ENCODE measurements around the gene RBM33. TPM values are rescaled to one million over a fixed set of nuclear protein-coding genes. Genes with fewer than 3 reads are reported as not detected.

Gene RBM33
- total RNA-seq, 2 donors from 2014 or later = 86.8 to 87.1 TPM

- WGBS, 2 experiments (ENCODE audit: insufficient coverage in 1 of 2, insufficient read length in 1 of 2) = 73 to 98% methylated on average over 1 to 3 of the region's 3 CpGs
- H3K36me3 ChIP-seq (ENCODE audit: control insufficient read depth, insufficient read depth, low read length) = peaks cover 42% of the 10 kb centered on the region
- TF ChIP-seq CTCF (conservative IDR thresholded peaks at IDR 0.05) = no peak
- no peaks in the 10 kb centered on the region for H3K4me1 ChIP-seq (ENCODE audit: control insufficient read depth, insufficient read depth, low read length)
- no peak overlapping the region for H3K9ac ChIP-seq (ENCODE audit: extremely low read depth, low read length, poor library complexity, severe bottlenecking)
- H3K27me3 Mint-ChIP-seq (ENCODE audit: insufficient read depth) = no peaks in the 10 kb centered on the region
- no peak for DNase-seq
- H3K4me3 ChIP-seq (ENCODE audit: low read length) = no peak overlapping the region
- H3K4me3 Mint-ChIP-seq = no peak overlapping the region
- H3K9me3 ChIP-seq (ENCODE audit: control insufficient read depth, low read length) = no peaks in the 10 kb centered on the region
- H3K4me1 Mint-ChIP-seq = peaks cover 21% of the 10 kb centered on the region
- no peaks in the 10 kb centered on the region for H3K9me3 Mint-ChIP-seq
- no peaks in the 10 kb centered on the region for H3K27me3 ChIP-seq (ENCODE audit: control insufficient read depth, insufficient read depth, low read length, poor library complexity, severe bottlenecking)
- no peak overlapping the region for H3K27ac Mint-ChIP-seq
- H3K36me3 Mint-ChIP-seq (ENCODE audit: low read depth) = peaks cover 20% of the 10 kb centered on the region
- no peak overlapping the region for H3K27ac ChIP-seq (ENCODE audit: low read depth, low read length)
Observed at GRCh38 chr7:155731380-155731779, 86.9 kb downstream of the RBM33 start.

- Mint-ChIP-seq H3K36me3 (ENCODE audit: low read depth) (peaks cover 20% of the 10 kb centered on the region), H3K27me3 (ENCODE audit: insufficient read depth) (no peaks in the 10 kb centered on the region), H3K27ac (no peak overlapping the region), H3K4me1 (peaks cover 19% of the 10 kb centered on the region), H3K4me3 (no peak overlapping the region), H3K9me3 (no peaks in the 10 kb centered on the region)
- no peak for TF ChIP-seq CTCF (conservative IDR thresholded peaks at IDR 0.05)
- Histone ChIP-seq H3K4me3 (ENCODE audit: low read length) (no peak overlapping the region), H3K9ac (ENCODE audit: extremely low read depth, low read length, poor library complexity, severe bottlenecking) (no peak overlapping the region), H3K27me3 (ENCODE audit: control insufficient read depth, insufficient read depth, low read length, poor library complexity, severe bottlenecking) (no peaks in the 10 kb centered on the region), H3K27ac (ENCODE audit: low read depth, low read length) (no peak overlapping the region), H3K4me1 (ENCODE audit: control insufficient read depth, insufficient read depth, low read length) (no peaks in the 10 kb centered on the region), H3K36me3 (ENCODE audit: control insufficient read depth, insufficient read depth, low read length) (peaks cover 47% of the 10 kb centered on the region), H3K9me3 (ENCODE audit: control insufficient read depth, low read length) (no peaks in the 10 kb centered on the region)
- WGBS, 2 experiments (ENCODE audit: insufficient coverage in 1 of 2, insufficient read length in 1 of 2) = 85% methylated on average over 1 of the region's 1 CpG; no CpG with 5 or more reads in 1 of the 2 experiments
- DNase-seq = no peak
Observed at GRCh38 chr7:155731871-155732270, 87.4 kb downstream of the RBM33 start.

DNA sequence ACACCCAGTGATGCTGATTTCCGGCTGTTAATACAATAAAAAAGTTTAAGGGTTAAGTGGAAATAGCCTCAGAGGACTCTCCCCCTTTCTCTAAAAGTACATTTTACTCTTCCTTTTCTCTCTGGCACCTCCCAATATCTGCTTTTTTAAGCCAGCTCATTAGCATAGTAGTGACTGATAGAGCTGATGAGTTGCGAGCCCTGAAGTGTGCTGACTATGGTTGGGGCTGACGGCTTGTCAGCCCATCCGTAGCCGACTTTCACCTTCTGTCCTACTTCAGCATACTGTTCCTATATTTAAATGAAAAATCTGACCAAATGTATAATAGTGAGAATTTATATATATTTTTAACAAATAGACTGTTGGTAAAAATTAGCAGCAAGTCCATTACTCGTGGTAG is 87.8 kb downstream of the RBM33 start:
- H3K4me1 ChIP-seq (ENCODE audit: control insufficient read depth, insufficient read depth, low read length) = no peaks in the 10 kb centered on the region
- no peaks in the 10 kb centered on the region for H3K27me3 ChIP-seq (ENCODE audit: control insufficient read depth, insufficient read depth, low read length, poor library complexity, severe bottlenecking)
- no peak overlapping the region for H3K9ac ChIP-seq (ENCODE audit: extremely low read depth, low read length, poor library complexity, severe bottlenecking)
- no peak for TF ChIP-seq CTCF (conservative IDR thresholded peaks at IDR 0.05)
- Mint-ChIP-seq H3K36me3 (ENCODE audit: low read depth) (peaks cover 16% of the 10 kb centered on the region), H3K9me3 (no peaks in the 10 kb centered on the region), H3K4me1 (peaks cover 14% of the 10 kb centered on the region), H3K27me3 (ENCODE audit: insufficient read depth) (no peaks in the 10 kb centered on the region), H3K27ac (no peak overlapping the region), H3K4me3 (no peak overlapping the region)
- H3K9me3 ChIP-seq (ENCODE audit: control insufficient read depth, low read length) = no peaks in the 10 kb centered on the region
- H3K36me3 ChIP-seq (ENCODE audit: control insufficient read depth, insufficient read depth, low read length) = peaks cover 51% of the 10 kb centered on the region
- WGBS, 2 experiments (ENCODE audit: insufficient coverage in 1 of 2, insufficient read length in 1 of 2) = 96% methylated on average over 4 of the region's 6 CpGs; no CpG with 5 or more reads in 1 of the 2 experiments
- no peak overlapping the region for H3K27ac ChIP-seq (ENCODE audit: low read depth, low read length)
- no peak for DNase-seq
- H3K4me3 ChIP-seq (ENCODE audit: low read length) = no peak overlapping the region
